H1 (cell line): ENCODE measurements around the gene L3MBTL4. TPM values are rescaled to one million over a fixed set of nuclear protein-coding genes. Genes with fewer than 3 reads are reported as not detected.

Experiments
- CEBPB ChIP-seq: IDR thresholded peaks from 2 replicates; pipeline ENCODE4 v1.6.1; 2012; ENCODE audit warnings: low read depth, low read length
- JUND ChIP-seq: IDR thresholded peaks from 2 replicates; pipeline ENCODE4 v1.6.1; 2011; ENCODE audit warnings: mild to moderate bottlenecking, improper control_type of control experiment, low read length
- NANOG ChIP-seq: IDR thresholded peaks from 2 replicates; pipeline ENCODE4 v1.6.1; 2011; ENCODE audit warnings: low read length, low read depth, mild to moderate bottlenecking, inconsistent platforms; ENCODE audit not compliant: insufficient read depth, poor library complexity, severe bottlenecking
- PHF8 ChIP-seq: fragments of 200-600 bp; sonication (generic); conservative IDR thresholded peaks from 2 replicates; pipeline ENCODE4 v1.7.1; 2012; ENCODE audit warnings: low read depth, mild to moderate bottlenecking, inconsistent platforms, low read length, moderate library complexity
- SUZ12 ChIP-seq: fragments of 200-600 bp; sonication (generic); IDR thresholded peaks from 2 replicates; pipeline ENCODE4 v1.6.1; 2012; ENCODE audit warnings: mild to moderate bottlenecking, inconsistent platforms, low read length, moderate library complexity, mixed read lengths
- polyA plus RNA-seq, 7 experiments: library from polyadenylated mRNA; depleted of rRNA in 3 of 7; stranded (reverse) in 5 of 7; unstranded in 2 of 7; fragments of >200 nt in 5 of 7; fragments of 200-250 nt in 2 of 7; gene quantifications; 1 replicate in 5 of 7; 2 replicates in 1 of 7; 4 replicates in 1 of 7; pipeline versions ENCODE4 v1.2.1 to v1.2.3, GENCODE V29; 2011 to 2013; ENCODE audit warnings: missing spikeins in 2 of 7, mixed read lengths in 2 of 7
- total RNA-seq: library from RNA; stranded (reverse); fragmentation: NEBNext Ultra II Directional; extraction: Animal tissue kit (Norgen Biotek cat#: 25700); gene quantifications from 2 replicates; pipeline ENCODE4 v1.2.1, GENCODE V29; 2021
- TF ChIP-seq, protein P1 (sequence below): IDR thresholded peaks from 2 replicates; pipeline ENCODE4 v1.6.1; 2011; ENCODE audit warnings: low read depth, mild to moderate bottlenecking, low read length; ENCODE audit not compliant: insufficient read depth

The L3MBTL4 gene
- total and polyA plus RNA-seq, 2 of the 8 experiments (the other 6 are each of a cell fraction or from before 2014, with no cell fraction given) = 1.0 to 2.1 TPM

- TF ChIP-seq, protein P1, sequence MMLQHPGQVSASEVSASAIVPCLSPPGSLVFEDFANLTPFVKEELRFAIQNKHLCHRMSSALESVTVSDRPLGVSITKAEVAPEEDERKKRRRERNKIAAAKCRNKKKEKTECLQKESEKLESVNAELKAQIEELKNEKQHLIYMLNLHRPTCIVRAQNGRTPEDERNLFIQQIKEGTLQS = no peak
- TF ChIP-seq CEBPB = no peak
- no peak for TF ChIP-seq JUND
- TF ChIP-seq SUZ12 = no peak
- no peak for TF ChIP-seq PHF8
- no peak for TF ChIP-seq NANOG
These were observed 195.5 kb downstream of the L3MBTL4 start (continued) for GRCh38 chr18:6219116-6219717.
